HEK293 (cell line): ENCODE results near the gene CACNA1C.

Source experiments
- BCL11A ChIP-seq: fragments of 450-650 bp; formaldehyde crosslinking; IDR thresholded peaks from 2 replicates; pipeline ENCODE4 v1.5.1; 2016; ENCODE audit warnings: low read depth, missing biosample characterization, missing genetic modification characterization
- CTCF ChIP-seq: fragments of 450-650 bp; formaldehyde crosslinking; IDR thresholded peaks from 2 replicates; pipeline ENCODE4 v1.5.1; 2016; ENCODE audit warnings: missing biosample characterization, missing genetic modification characterization
- KLF1 ChIP-seq: fragments of 450-650 bp; formaldehyde crosslinking; IDR thresholded peaks from 2 replicates; pipeline ENCODE4 v1.5.1; 2016; ENCODE audit warnings: missing biosample characterization, missing genetic modification characterization
- MEIS1 ChIP-seq: sonication (generic); formaldehyde crosslinking; IDR thresholded peaks from 2 replicates; pipeline ENCODE4 v1.8.1; 2022; ENCODE audit warnings: missing genetic modification reagents, mild to moderate bottlenecking, borderline replicate concordance
- YY1 ChIP-seq: fragments of 450-650 bp; formaldehyde crosslinking; IDR thresholded peaks from 2 replicates; pipeline ENCODE4 v1.5.1; 2018; ENCODE audit warnings: missing biosample characterization, missing genetic modification characterization
- ZFP41 ChIP-seq: fragments of 450-650 bp; formaldehyde crosslinking; IDR thresholded peaks from 2 replicates; pipeline ENCODE4 v1.5.1; 2016; ENCODE audit warnings: missing biosample characterization, missing genetic modification characterization, borderline replicate concordance
- ZNF121 ChIP-seq: fragments of 450-650 bp; formaldehyde crosslinking; IDR thresholded peaks from 2 replicates; pipeline ENCODE4 v1.5.1; 2016; ENCODE audit warnings: missing biosample characterization, missing genetic modification characterization
- ZNF157 ChIP-seq: fragments of 450-650 bp; formaldehyde crosslinking; IDR thresholded peaks from 2 replicates; pipeline ENCODE4 v1.5.1; 2016; ENCODE audit warnings: missing biosample characterization, missing genetic modification characterization
- ZNF449 ChIP-seq: fragments of 450-650 bp; formaldehyde crosslinking; IDR thresholded peaks from 2 replicates; pipeline ENCODE4 v1.5.1; 2017; ENCODE audit warnings: missing biosample characterization, mild to moderate bottlenecking, missing genetic modification characterization, moderate library complexity
- ZNF707 ChIP-seq: fragments of 450-650 bp; formaldehyde crosslinking; IDR thresholded peaks from 2 replicates; pipeline ENCODE4 v1.5.1; 2016; ENCODE audit warnings: missing biosample characterization, missing genetic modification characterization
- ZNF792 ChIP-seq: fragments of 450-650 bp; formaldehyde crosslinking; IDR thresholded peaks from 2 replicates; pipeline ENCODE4 v1.5.1; 2016; ENCODE audit warnings: missing biosample characterization, missing genetic modification characterization

GRCh38 chr12:2359725-2360629 is 307.2 kb downstream of the CACNA1C start:
- TF ChIP-seq ZNF449 (tag by site-specific recombination) (no peak), KLF1 (tag by site-specific recombination) (no peak), ZNF792 (no peak), BCL11A (tag by site-specific recombination) (no peak), CTCF (tag by site-specific recombination) (no peak), YY1 (tag by site-specific recombination) (no peak), MEIS1 (CRISPR knock-in tag) (no peak), ZNF157 (tag by site-specific recombination) (no peak), ZNF707 (tag by site-specific recombination) (no peak), ZFP41 (no peak), ZNF121 (tag by site-specific recombination) (no peak)
